ENCODE data around the gene C22orf39.

The C22orf39 gene

GRCh38 chr22:19429950-19430889 is 17.3 kb downstream of the C22orf39 start:
- DNase-seq (ENCODE audit: low read depth), result no peak

GRCh38 chr22:19424186-19424500 is 23.4 kb downstream of the C22orf39 start:
- DNase-seq (ENCODE audit: low read depth), result no peak

GRCh38 chr22:19422440-19423301 is 24.8 kb downstream of the C22orf39 start:
- no peak for DNase-seq (ENCODE audit: low read depth)

GRCh38 chr22:19420321-19420720 is 27.2 kb downstream of the C22orf39 start:
- no peak for DNase-seq (ENCODE audit: low read depth)

GRCh38 chr22:19419464-19420178 is 27.9 kb downstream of the C22orf39 start:
- no peak for DNase-seq (ENCODE audit: low read depth)

GRCh38 chr22:19419086-19419463 is 28.4 kb downstream of the C22orf39 start:
- no peak for DNase-seq (ENCODE audit: low read depth)

GRCh38 chr22:19412923-19413322 is 34.6 kb downstream of the C22orf39 start:
- DNase-seq (ENCODE audit: low read depth), result no peak

- DNase-seq (ENCODE audit: low read depth), result no peak
Measured at GRCh38 chr22:19412478-19412877, 35.0 kb downstream of the C22orf39 start.

GRCh38 chr22:19411690-19412045 is 35.8 kb downstream of the C22orf39 start:
- DNase-seq (ENCODE audit: low read depth), result no peak

GRCh38 chr22:19410941-19411689 is 36.4 kb downstream of the C22orf39 start:
- DNase-seq (ENCODE audit: low read depth), result no peak

- DNase-seq (ENCODE audit: low read depth), result no peak
Measured at GRCh38 chr22:19407649-19408606, 39.6 kb downstream of the C22orf39 start.

- DNase-seq (ENCODE audit: low read depth), result no peak
Measured at GRCh38 chr22:19406846-19407245, 40.7 kb downstream of the C22orf39 start.

- DNase-seq (ENCODE audit: low read depth), result no peak
Measured at GRCh38 chr22:19406281-19406811, 41.2 kb downstream of the C22orf39 start.

GRCh38 chr22:19405652-19406051 is 41.9 kb downstream of the C22orf39 start:
- no peak for DNase-seq (ENCODE audit: low read depth)

GRCh38 chr22:19405133-19405532 is 42.4 kb downstream of the C22orf39 start:
- DNase-seq (ENCODE audit: low read depth), result no peak

- no peak for DNase-seq (ENCODE audit: low read depth)
Measured at GRCh38 chr22:19404676-19405075, 42.8 kb downstream of the C22orf39 start.

- DNase-seq (ENCODE audit: low read depth), result no peak
Measured at GRCh38 chr22:19402642-19403191, 44.8 kb downstream of the C22orf39 start.

- DNase-seq (ENCODE audit: low read depth), result no peak
Measured at GRCh38 chr22:19401483-19401882, 46.0 kb downstream of the C22orf39 start.

- DNase-seq (ENCODE audit: low read depth), result no peak
Measured at GRCh38 chr22:19400881-19401280, 46.6 kb downstream of the C22orf39 start.

GRCh38 chr22:19398652-19399051 is 48.9 kb downstream of the C22orf39 start:
- DNase-seq (ENCODE audit: low read depth), result no peak

All from activated T-helper 9 cell treated with anti-CD3 and anti-CD28 coated beads, Interleukin-2, amount 50 U/mL, for 16 hours (primary cell).